ENCODE data around the gene PPIF. TPM values are rescaled to one million over a fixed set of nuclear protein-coding genes. Genes with fewer than 3 reads are reported as not detected.
A peak's percentile ranks its signal among the peaks of the same experiment; 100 is the strongest.

PPIF gene
- total RNA-seq, 1 donor from 2014 or later, result 16.2 TPM

- no peak overlapping the region for H3K27ac Mint-ChIP-seq (ENCODE audit: unreplicated experiment)
- H3K27me3 Mint-ChIP-seq (ENCODE audit: low read depth), result no peaks in the 10 kb centered on the region
- no peak for DNase-seq (ENCODE audit: low spot score)
These were observed 8.8 kb downstream of the PPIF start for GRCh38 chr10:79356104-79356503.

GRCh38 chr10:79357180-79357579 is 9.9 kb downstream of the PPIF start:
- no peak for TF ChIP-seq CTCF (IDR thresholded peaks at IDR 0.05)
- Mint-ChIP-seq H3K27me3 (ENCODE audit: low read depth) (no peaks in the 10 kb centered on the region), H3K36me3 (ENCODE audit: low read depth) (peaks cover 22% of the 10 kb centered on the region), H3K9me3 (ENCODE audit: low read depth) (no peaks in the 10 kb centered on the region), H3K4me3 (ENCODE audit: unreplicated experiment) (no peak overlapping the region), H3K4me1 (ENCODE audit: low read depth) (no peaks in the 10 kb centered on the region), H3K27ac (ENCODE audit: unreplicated experiment) (no peak overlapping the region)
- no peak for DNase-seq (ENCODE audit: low spot score)

More at GRCh38 chr10:79356104-79356503, 8.8 kb downstream of the PPIF start:
- Mint-ChIP-seq H3K4me3 (ENCODE audit: unreplicated experiment) (no peak overlapping the region), H3K4me1 (ENCODE audit: low read depth) (no peaks in the 10 kb centered on the region), H3K9me3 (ENCODE audit: low read depth) (no peaks in the 10 kb centered on the region), H3K36me3 (ENCODE audit: low read depth) (peaks cover 23% of the 10 kb centered on the region)
- no peak for TF ChIP-seq CTCF (IDR thresholded peaks at IDR 0.05)

- no peaks in the 10 kb centered on the region for H3K27me3 Mint-ChIP-seq (ENCODE audit: low read depth)
- no peak overlapping the region for H3K27ac Mint-ChIP-seq (ENCODE audit: unreplicated experiment)
- TF ChIP-seq CTCF (IDR thresholded peaks at IDR 0.05), result no peak
- peaks cover 11% of the 10 kb centered on the region for H3K36me3 Mint-ChIP-seq (ENCODE audit: low read depth)
- H3K4me1 Mint-ChIP-seq (ENCODE audit: low read depth), result no peaks in the 10 kb centered on the region
- no peaks in the 10 kb centered on the region for H3K9me3 Mint-ChIP-seq (ENCODE audit: low read depth)
- no peak for DNase-seq (ENCODE audit: low spot score)
- H3K4me3 Mint-ChIP-seq (ENCODE audit: unreplicated experiment), result no peak overlapping the region
These were observed 11.5 kb downstream of the PPIF start for GRCh38 chr10:79358811-79359210.

- no peak overlapping the region for H3K4me3 Mint-ChIP-seq (ENCODE audit: unreplicated experiment)
- peaks cover 2% of the 10 kb centered on the region for H3K36me3 Mint-ChIP-seq (ENCODE audit: low read depth)
- TF ChIP-seq CTCF (IDR thresholded peaks at IDR 0.05), result no peak
- H3K27ac Mint-ChIP-seq (ENCODE audit: unreplicated experiment), result no peak overlapping the region
- peaks cover 7% of the 10 kb centered on the region for H3K9me3 Mint-ChIP-seq (ENCODE audit: low read depth)
- no peak for DNase-seq (ENCODE audit: low spot score)
- H3K27me3 Mint-ChIP-seq (ENCODE audit: low read depth), result no peaks in the 10 kb centered on the region
- H3K4me1 Mint-ChIP-seq (ENCODE audit: low read depth), result no peaks in the 10 kb centered on the region
These were observed 12.7 kb downstream of the PPIF start for GRCh38 chr10:79359816-79360498.

GRCh38 chr10:79360499-79361342 is 13.5 kb downstream of the PPIF start:
- Mint-ChIP-seq H3K36me3 (ENCODE audit: low read depth) (peaks cover 2% of the 10 kb centered on the region), H3K9me3 (ENCODE audit: low read depth) (peaks cover 10% of the 10 kb centered on the region), H3K4me3 (ENCODE audit: unreplicated experiment) (no peak overlapping the region), H3K27me3 (ENCODE audit: low read depth) (no peaks in the 10 kb centered on the region), H3K27ac (ENCODE audit: unreplicated experiment) (no peak overlapping the region), H3K4me1 (ENCODE audit: low read depth) (no peaks in the 10 kb centered on the region)
- peak; percentile 35 for DNase-seq (ENCODE audit: low spot score)
- no peak for TF ChIP-seq CTCF (IDR thresholded peaks at IDR 0.05)
